GM23248 (cell line): Measurements from ENCODE around the gene SPA17. TPM values are rescaled to one million over a fixed set of nuclear protein-coding genes. Genes with fewer than 3 reads are reported as not detected.

ENCODE experiments used
- DNase-seq: peaks from one replicate; pipeline ENCODE4 v3.0.0-alpha.2; 2015
- H2AFZ ChIP-seq: fragments of 200-600 bp; sonication (generic); 2 replicates; pipeline ENCODE4 v1.6.1; 2016; ENCODE audit warnings: antibody characterized with exemption
- H3F3A ChIP-seq: fragments of 200-600 bp; sonication (generic); 2 replicates; pipeline ENCODE4 v1.6.1; 2016; ENCODE audit warnings: mild to moderate bottlenecking, antibody characterized with exemption, mixed run types; ENCODE audit not compliant: insufficient read depth
- H3K27ac ChIP-seq: fragments of 200-600 bp; sonication (generic); 2 replicates; pipeline ENCODE4 v1.5.1; 2016; ENCODE audit warnings: mild to moderate bottlenecking
- H3K27me3 ChIP-seq: fragments of 200-600 bp; sonication (generic); replicated peaks from 2 replicates; pipeline ENCODE4 v1.6.1; 2016; ENCODE audit warnings: mild to moderate bottlenecking; ENCODE audit not compliant: insufficient read depth
- H3K36me3 ChIP-seq: fragments of 200-600 bp; sonication (generic); 2 replicates; pipeline ENCODE4 v1.6.1; 2016; ENCODE audit warnings: low read depth, mild to moderate bottlenecking
- H3K4me1 ChIP-seq: fragments of 200-600 bp; sonication (generic); 2 replicates; pipeline ENCODE4 v1.6.1; 2016; ENCODE audit warnings: mild to moderate bottlenecking; ENCODE audit not compliant: insufficient read depth
- H3K4me2 ChIP-seq: fragments of 200-600 bp; sonication (generic); one replicate; pipeline ENCODE4 v1.6.1; 2016; ENCODE audit warnings: mild to moderate bottlenecking; ENCODE audit not compliant: unreplicated experiment
- H3K4me3 ChIP-seq: fragments of 200-600 bp; sonication (generic); 2 replicates; pipeline ENCODE4 v1.5.1; 2016; ENCODE audit warnings: mild to moderate bottlenecking
- H3K79me2 ChIP-seq: fragments of 200-600 bp; sonication (generic); 2 replicates; pipeline ENCODE4 v1.6.1; 2016; ENCODE audit warnings: mild to moderate bottlenecking; ENCODE audit not compliant: insufficient read depth
- H3K9ac ChIP-seq: fragments of 200-600 bp; sonication (generic); 2 replicates; pipeline ENCODE4 v1.6.1; 2016; ENCODE audit warnings: mild to moderate bottlenecking
- H3K9me2 ChIP-seq: fragments of 200-600 bp; sonication (generic); 2 replicates; pipeline ENCODE4 v1.6.1; 2016; ENCODE audit warnings: mixed run types, mild to moderate bottlenecking, moderate library complexity; ENCODE audit not compliant: insufficient read depth
- H3K9me3 ChIP-seq: fragments of 200-600 bp; sonication (generic); one replicate; pipeline ENCODE4 v1.6.1; 2017; ENCODE audit warnings: low read depth
- H4K20me1 ChIP-seq: fragments of 200-600 bp; sonication (generic); 2 replicates; pipeline ENCODE4 v1.6.0; 2016; ENCODE audit not compliant: insufficient read depth
- EZH2 ChIP-seq: fragments of 200-600 bp; sonication (generic); IDR thresholded peaks from 2 replicates; pipeline ENCODE4 v1.6.1; 2018; ENCODE audit warnings: antibody characterized with exemption, mild to moderate bottlenecking; ENCODE audit not compliant: insufficient read depth, poor library complexity, severe bottlenecking
- EZH2phosphoT487 ChIP-seq: fragments of 200-600 bp; sonication (generic); IDR thresholded peaks from 2 replicates; pipeline ENCODE4 v1.6.1; 2018; ENCODE audit warnings: antibody characterized with exemption, moderate library complexity, mild to moderate bottlenecking, low read depth; ENCODE audit not compliant: insufficient read depth
- WGBS, 2 experiments: methylation state at CpG; one replicate each; pipeline ENCODE4 v1.1.6; 2015 to 2017; ENCODE audit warnings: low lambda C conversion rate in 2 of 2, low coverage in 1 of 2; ENCODE audit errors: missing lambda C conversion rate in 2 of 2; 5-methylcytosine and 5-hydroxymethylcytosine counted together
- in situ Hi-C: fragments of 300-500 bp; cut with MboI; formaldehyde crosslinking; loops from 2 replicates; pipeline ENCODE4 v1.15.0; 2020
- polyA plus RNA-seq: library from polyadenylated mRNA; unstranded; fragments of >200 nt; fragmentation: Nextera tagmentation; extraction: Ambion mirVana; gene quantifications from 2 replicates; pipeline ENCODE4 v1.2.1, GENCODE V29; 2016
- total RNA-seq: library from RNA; depleted of rRNA; stranded (reverse); fragments of >200 nt; shearing (Covaris generic); gene quantifications from 2 replicates; pipeline ENCODE4 v1.2.3, GENCODE V29; 2014

The SPA17 gene
- total and polyA plus RNA-seq, 2 experiments from 2014 or later: 6.5 to 14.0 TPM

DNA sequence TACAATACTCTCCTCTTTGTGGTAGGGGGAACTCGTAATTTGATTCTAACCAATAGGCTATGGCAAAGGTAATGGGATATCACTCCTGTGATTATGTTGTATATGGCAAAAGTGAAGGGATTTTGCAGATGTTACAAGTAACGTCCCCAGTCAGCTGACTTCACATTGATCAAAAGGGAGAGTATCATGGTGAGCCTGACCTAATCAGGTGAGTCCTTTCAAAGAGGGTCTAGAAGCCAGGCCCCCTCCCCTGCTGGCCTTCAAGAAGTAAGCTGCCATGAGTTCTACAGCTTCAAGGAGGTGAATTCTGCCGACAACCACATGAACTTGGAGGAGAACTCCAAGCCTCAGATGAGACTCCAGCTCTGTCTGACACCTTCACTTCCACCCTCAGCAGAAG is 31.1 kb upstream of the SPA17 start:
- peaks cover 31% of the 10 kb centered on the region for H3F3A ChIP-seq
- H3K9me3 ChIP-seq: no peaks in the 10 kb centered on the region
- H2AFZ ChIP-seq: no peak overlapping the region
- no peaks in the 10 kb centered on the region for H3K79me2 ChIP-seq
- H3K4me3 ChIP-seq: no peak overlapping the region
- no peak for DNase-seq
- no peaks in the 10 kb centered on the region for H3K9me2 ChIP-seq
- no peak overlapping the region for H3K9ac ChIP-seq
- in situ Hi-C loops: no loop called here
- H3K27me3 ChIP-seq: no peaks in the 10 kb centered on the region
- no peak overlapping the region for H3K4me2 ChIP-seq
- no peaks in the 10 kb centered on the region for H4K20me1 ChIP-seq
- peaks cover 22% of the 10 kb centered on the region for H3K4me1 ChIP-seq
- H3K27ac ChIP-seq: peak overlapping the region; percentile 86; the same call in 1 of the 2 replicates
- 92 to 97% methylated on average over 3 of the region's 3 CpGs for WGBS, 2 experiments
- TF ChIP-seq EZH2phosphoT487 (no peak), EZH2 (no peak)
- H3K36me3 ChIP-seq: no peaks in the 10 kb centered on the region

DNA sequence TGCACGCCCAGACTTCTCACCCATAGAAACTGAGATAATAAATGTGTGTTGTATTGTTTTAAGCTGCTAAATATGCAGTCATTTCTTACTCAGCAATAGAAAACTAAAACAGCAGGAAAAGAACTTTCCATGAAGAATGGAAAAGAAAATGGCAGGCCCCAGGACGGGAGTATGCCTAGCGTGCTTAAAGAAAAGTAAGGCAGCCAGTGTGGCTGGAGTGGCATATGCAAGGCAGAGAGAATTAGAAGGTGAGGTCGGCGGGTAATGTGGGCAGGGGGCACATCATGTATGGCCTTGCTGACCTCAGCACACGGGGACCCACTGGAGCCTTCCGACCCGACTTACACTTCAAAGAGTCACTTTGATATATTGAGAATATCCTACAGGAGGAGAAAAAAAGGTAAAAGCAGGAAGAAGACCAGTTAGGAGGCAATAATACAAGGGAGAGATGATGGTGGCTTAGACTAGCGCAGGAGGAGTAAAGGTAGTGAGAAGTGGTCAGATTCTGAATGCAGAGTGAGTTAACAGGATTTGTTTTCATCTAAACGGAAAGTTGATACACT is 30.6 kb upstream of the SPA17 start:
- no peak for TF ChIP-seq EZH2phosphoT487
- TF ChIP-seq EZH2: no peak
- Histone ChIP-seq H3K9ac (peak overlapping the region; percentile 67), H3K27ac (peak overlapping the region; percentile 86), H3F3A (peaks cover 31% of the 10 kb centered on the region), H3K36me3 (no peaks in the 10 kb centered on the region), H3K9me3 (no peaks in the 10 kb centered on the region), H4K20me1 (no peaks in the 10 kb centered on the region), H3K4me3 (0 out of 2 replicates have a peak overlapping the region, but pooled peaks have one; percentile 8), H2AFZ (peak overlapping the region; percentile 61), H3K4me2 (peak overlapping the region; percentile 79), H3K27me3 (no peaks in the 10 kb centered on the region), H3K9me2 (no peaks in the 10 kb centered on the region), H3K4me1 (peaks cover 22% of the 10 kb centered on the region), H3K79me2 (no peaks in the 10 kb centered on the region)
- no peak for DNase-seq
- in situ Hi-C loops: no loop called here
- 72 to 74% methylated on average over 10 of the region's 10 CpGs for WGBS, 2 experiments

DNA sequence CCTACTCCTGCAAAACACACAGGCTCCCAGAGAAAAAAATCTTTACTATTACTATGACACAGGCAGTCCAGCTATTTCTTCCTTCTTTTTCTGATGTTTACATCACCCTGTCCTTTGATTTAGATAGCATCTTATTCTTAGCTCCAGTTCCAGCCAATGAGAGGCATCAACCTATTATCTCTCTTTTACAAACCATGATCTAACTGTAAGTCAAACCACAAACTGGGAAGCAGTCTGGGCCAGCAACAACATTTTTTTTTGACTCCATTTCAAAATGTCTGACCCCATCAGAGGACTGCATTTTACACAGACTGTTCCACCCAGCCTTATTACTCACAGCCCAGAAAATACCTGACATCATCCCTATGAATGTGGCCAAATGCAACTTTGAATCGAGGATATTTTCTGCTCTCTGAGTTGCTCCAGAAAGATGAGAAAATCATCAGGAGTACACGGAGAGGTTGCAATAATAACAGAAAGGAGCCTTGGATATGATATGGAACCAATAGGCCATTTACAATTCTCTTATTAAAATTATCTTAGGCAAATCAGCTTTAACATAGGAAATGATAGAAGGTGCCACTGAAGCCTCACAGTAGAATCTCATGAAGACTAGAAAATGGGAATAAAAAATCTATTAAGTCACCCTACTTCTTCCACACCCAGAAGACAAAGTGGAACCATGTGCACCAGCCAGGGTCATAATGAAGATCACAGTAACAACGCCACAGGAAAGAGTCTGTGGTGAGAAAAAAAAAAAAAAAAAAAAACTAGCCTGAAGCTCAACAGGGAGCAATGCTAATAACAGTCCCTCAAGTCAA is 29.9 kb upstream of the SPA17 start:
- in situ Hi-C loops: no loop called here
- 0 to 1% methylated on average over 3 of the region's 3 CpGs for WGBS, 2 experiments
- H2AFZ ChIP-seq: peak overlapping the region; percentile 61

DNA sequence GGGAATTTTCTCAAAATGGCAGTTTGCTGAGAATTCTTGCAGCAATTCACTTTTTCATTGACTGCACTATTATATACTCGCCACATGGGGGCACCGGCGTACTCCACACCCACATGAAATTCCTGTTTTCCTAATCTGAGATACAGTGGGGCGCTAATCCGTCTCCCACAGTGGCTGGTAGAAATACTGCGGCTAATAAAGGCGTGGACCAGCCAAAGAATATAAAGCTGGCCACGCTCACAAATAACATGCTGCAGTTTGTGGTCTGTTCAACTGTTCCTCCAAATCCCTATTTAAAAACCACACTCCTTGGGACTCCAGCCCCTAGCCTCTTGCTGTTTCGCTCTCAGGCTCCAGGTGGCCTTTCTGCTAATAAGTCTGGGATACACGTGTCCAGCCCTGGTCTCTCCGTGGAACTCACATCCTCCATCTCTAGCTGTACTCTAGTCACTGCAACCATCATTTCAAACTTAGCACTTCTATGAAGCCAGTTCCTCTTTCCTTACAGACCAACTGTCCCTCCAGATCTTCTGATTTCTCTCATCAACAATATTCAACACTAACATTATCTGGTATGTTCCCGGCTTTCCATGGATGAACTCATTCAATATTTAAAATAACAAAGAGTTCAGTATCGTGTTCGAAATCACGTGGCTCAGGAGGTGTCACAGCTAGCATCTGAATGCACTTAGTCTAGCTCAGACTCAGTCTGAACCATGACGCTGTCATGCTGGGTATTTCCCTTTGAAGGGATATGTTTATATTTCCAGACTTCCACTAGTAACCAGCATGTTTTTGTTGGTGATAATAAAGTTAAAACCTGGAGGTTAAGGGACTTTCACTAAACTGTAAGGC is 29.1 kb upstream of the SPA17 start:
- Histone ChIP-seq H3K36me3 (no peaks in the 10 kb centered on the region), H3K27me3 (no peaks in the 10 kb centered on the region), H3K4me3 (peak overlapping the region; percentile 55), H4K20me1 (no peaks in the 10 kb centered on the region), H3F3A (peaks cover 31% of the 10 kb centered on the region), H3K4me2 (peak overlapping the region; percentile 79), H3K79me2 (no peaks in the 10 kb centered on the region), H3K9me2 (no peaks in the 10 kb centered on the region), H2AFZ (peak overlapping the region; percentile 61), H3K9me3 (no peaks in the 10 kb centered on the region), H3K9ac (peak overlapping the region; percentile 67), H3K27ac (peak overlapping the region; percentile 86), H3K4me1 (peaks cover 22% of the 10 kb centered on the region)
- TF ChIP-seq EZH2 (no peak), EZH2phosphoT487 (no peak)
- WGBS, 2 experiments: 12 to 13% methylated on average over 16 of the region's 16 CpGs
- in situ Hi-C loops: no loop called here
- DNase-seq: peak; percentile 88

More for the DNA sequence above, 29.9 kb upstream of the SPA17 start:
- DNase-seq: peak; percentile 93
- H3F3A ChIP-seq: peaks cover 31% of the 10 kb centered on the region
- H3K9me3 ChIP-seq: no peaks in the 10 kb centered on the region
- H3K4me1 ChIP-seq: peaks cover 22% of the 10 kb centered on the region
- H3K9me2 ChIP-seq: no peaks in the 10 kb centered on the region
- peak overlapping the region; percentile 79 for H3K4me2 ChIP-seq
- no peaks in the 10 kb centered on the region for H4K20me1 ChIP-seq
- H3K79me2 ChIP-seq: no peaks in the 10 kb centered on the region
- H3K9ac ChIP-seq: peak overlapping the region; percentile 67
- no peaks in the 10 kb centered on the region for H3K27me3 ChIP-seq
- H3K4me3 ChIP-seq: peak overlapping the region; percentile 55
- no peaks in the 10 kb centered on the region for H3K36me3 ChIP-seq
- peak overlapping the region; percentile 86 for H3K27ac ChIP-seq
- no peak for TF ChIP-seq EZH2
- TF ChIP-seq EZH2phosphoT487: no peak
